Fibroblast of skin of right biceps (primary cell): ENCODE data around the gene ZNF627.
A peak's percentile ranks its signal among the peaks of the same experiment; 100 is the strongest.
"Not testable (repeated sequence)": the region's sequence is repeated elsewhere in the genome, so short reads cannot be mapped to it uniquely, and the experiment has no call there.

Experiments
- DNase-seq: peaks from one replicate; pipeline ENCODE4 v3.0.0-alpha.2; 2013

ZNF627 gene

GRCh38 chr19:11597202-11598102 is at the start of gene ZNF627:
ZNF627 (plus strand) TSS chr19:11597483; CDS start chr19:11597628, 145 bp downstream.
- DNase-seq = peak; percentile 99

- DNase-seq = no peak
Observed at GRCh38 chr19:11547929-11548700, 49.2 kb upstream of the ZNF627 start.

DNA sequence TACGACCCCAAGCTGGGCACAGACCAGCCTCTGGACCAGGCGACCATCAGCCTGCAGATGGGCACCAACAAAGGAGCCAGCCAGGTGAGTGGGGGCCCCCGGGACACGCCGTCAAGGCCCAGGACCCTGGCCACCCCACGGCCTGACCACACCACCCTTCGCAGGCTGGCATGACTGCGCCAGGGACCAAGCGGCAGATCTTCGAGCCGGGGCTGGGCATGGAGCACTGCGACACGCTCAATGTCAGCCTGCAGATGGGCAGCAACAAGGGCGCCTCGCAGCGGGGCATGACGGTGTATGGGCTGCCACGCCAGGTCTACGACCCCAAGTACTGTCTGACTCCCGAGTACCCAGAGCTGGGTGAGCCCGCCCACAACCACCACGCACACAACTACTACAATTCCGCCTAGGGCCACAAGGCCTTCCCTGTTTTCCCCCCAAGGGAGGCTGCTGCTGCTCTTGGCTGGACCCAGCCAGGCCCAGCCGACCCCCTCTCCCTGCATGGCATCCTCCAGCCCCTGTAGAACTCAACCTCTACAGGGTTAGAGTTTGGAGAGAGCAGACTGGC is 47.8 kb upstream of the ZNF627 start:
- no peak for DNase-seq

DNA sequence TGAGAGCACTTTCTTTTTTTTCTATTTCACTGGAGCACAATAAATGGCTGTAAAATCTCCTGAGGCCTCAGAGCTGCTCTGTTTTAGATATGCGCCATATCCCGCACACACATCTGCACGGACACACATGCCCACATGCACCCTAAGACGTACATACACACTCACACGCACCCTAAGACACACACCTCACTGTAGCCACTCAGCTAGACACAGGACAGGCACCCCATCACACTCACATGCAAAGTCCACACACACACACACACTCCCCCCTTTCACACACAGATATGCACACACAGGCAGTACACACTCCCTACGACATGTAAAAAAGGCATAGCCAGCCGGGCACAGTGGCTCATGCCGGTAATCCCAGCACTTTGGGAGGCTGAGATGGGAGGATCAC is 47.0 kb upstream of the ZNF627 start:
- DNase-seq = no peak

DNA sequence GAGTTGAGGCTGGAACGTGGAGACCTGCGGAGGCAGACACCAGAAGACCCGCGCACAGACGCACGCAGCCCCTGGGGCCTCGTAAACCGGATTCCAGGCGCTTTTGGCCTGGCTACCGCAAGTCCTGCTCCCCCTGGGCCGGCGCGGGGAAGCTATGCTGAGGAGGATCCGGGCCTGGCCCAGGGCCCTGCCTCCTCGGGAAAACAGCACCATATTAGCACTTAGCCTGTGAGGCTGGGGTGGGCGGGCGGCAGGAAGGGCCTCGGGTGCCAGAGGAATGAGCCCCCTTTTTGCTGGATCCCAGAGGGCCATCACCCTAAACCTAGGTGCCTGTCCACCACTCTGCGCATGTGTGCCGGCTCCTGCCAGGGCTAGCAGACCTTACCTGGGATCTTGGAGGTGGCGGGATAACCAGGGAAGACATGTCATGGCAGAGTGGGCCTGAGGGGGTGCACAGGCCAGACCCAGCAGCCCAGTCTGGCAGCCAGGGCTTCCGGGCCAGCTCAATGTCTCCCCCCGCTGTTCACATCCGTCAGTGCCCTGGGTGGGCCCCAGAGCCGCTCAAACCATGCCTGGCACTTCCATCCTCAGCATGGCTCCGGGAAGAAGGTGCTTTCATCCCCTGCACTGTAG is 45.6 kb upstream of the ZNF627 start:
- peak; percentile 30 for DNase-seq

- DNase-seq = no peak
Observed at GRCh38 chr19:11552666-11553372, 44.5 kb upstream of the ZNF627 start.

DNA sequence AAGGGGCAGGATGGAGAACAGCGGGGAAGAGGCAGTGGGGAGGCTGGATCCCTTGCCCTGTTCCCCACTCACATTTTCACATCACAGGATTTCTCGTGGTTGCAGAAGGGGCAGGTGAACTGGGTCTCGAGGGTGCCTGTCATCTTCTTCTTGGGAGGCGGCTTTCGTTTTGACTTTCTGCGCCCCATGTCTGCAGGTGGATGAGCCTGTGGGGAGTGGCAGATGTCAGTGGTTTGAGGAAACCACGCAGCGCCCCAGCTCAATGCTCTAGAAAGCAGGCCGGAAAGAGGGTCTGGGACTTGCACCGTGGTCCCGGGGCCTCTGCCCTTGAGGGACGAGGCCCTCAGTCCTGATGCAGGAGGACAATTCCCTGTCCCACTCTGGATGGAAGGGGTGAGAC is 43.1 kb upstream of the ZNF627 start:
- DNase-seq = no peak

DNA sequence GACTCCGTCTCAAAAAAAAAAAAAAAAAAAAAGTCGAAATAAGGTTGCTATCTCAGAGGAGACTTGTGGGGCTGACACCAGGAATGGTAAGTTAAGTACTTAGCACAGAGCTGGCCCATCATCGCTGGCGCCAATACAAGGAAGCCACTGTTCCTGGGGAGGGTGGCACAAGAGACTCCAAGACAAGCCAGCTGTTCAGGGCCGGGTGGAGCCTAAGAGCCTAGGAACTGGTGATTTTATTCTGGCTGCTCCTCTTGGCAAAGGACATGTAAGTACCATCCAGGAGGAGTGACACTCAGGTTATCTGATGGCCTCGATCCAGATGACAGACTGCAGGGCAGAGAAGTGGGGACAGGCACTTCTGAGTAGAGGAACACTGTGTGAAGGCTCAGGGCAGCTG is 42.0 kb upstream of the ZNF627 start:
- DNase-seq = no peak

DNA sequence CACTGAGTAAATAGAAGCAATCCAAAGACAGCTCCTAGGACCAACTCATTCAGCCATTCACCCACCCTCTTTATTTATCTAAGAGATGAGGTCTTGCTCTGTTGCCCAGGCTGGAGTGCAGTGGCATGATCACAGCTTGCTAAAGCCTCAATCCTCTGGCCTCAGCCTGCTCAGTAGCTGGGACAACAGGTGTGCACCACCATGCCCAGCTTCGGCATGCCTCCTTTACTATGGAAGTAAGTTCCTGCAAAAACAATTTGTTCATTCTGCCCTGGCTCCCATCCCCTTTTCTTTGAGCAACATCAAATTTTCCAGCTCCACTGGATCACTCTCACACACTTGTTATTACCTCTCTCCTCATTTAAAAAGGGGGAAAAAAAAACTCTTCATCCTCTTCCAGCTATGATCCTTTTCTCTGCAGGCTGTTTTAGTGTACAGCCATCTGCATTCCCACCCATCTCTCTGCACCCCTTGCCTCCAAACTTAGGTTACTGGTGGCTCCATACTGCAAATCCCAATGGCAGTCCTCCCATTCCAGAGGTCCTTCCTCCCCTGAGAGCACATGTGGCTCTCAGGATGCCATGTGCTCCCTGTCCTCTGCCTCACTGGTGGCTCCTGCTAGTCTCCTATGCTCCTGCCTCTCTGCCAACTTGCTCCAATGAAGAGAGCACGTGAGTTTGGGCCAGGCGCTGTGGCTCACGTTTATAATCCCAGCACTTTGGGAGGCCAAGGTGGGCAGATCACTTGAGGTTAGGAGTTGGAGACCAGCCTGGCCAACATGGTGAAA is 40.5 kb upstream of the ZNF627 start:
- DNase-seq = no peak

- peak; percentile 97 for DNase-seq
Observed at GRCh38 chr19:11558881-11559828, 38.1 kb upstream of the ZNF627 start, which contains the start of gene ELOF1. ELOF1 (minus strand) TSS chr19:11559230; CDS start chr19:11554347, 4,883 bp downstream.

- peak; percentile 73 for DNase-seq
Observed at GRCh38 chr19:11560404-11561051, 36.8 kb upstream of the ZNF627 start.

GRCh38 chr19:11563532-11563931 is 33.8 kb upstream of the ZNF627 start:
- DNase-seq = no peak

DNA sequence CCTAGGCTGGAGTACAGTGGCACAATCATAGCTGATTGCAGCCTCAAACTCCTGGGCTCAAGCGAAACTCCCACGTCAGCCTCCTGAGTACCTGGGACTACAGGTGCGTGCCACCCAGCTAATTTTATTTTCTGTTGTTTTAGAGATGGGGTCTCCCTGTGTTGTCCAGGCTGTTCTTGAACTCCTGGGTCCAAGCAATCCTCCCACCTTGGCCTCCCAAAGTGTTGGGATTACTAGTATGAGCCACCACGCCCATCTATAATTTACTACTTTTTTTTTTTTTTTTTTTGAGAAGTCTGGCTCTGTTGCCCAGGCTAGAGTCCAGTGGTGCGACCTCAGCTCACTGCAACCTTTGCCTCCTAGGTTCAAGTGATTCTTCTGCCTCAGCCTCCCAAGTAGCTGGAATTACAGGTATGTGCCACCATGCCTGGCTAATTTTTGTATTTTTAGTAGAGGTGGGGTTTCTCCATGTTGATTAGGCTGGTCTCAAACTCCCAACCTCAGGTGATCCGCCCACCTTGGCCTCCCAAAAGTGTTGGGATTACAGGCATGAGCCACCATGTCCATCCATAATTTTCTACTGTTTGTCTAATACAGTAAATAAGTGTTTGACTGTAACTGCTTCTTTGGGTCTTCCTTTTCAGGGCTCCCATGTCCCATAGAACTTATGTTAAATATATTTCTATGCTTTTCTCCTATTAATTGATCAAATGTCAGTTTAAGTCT is 33.0 kb upstream of the ZNF627 start:
- DNase-seq = not testable (repeated sequence)

- DNase-seq = not testable (repeated sequence)
Observed at GRCh38 chr19:11565649-11565980, 31.7 kb upstream of the ZNF627 start.

DNA sequence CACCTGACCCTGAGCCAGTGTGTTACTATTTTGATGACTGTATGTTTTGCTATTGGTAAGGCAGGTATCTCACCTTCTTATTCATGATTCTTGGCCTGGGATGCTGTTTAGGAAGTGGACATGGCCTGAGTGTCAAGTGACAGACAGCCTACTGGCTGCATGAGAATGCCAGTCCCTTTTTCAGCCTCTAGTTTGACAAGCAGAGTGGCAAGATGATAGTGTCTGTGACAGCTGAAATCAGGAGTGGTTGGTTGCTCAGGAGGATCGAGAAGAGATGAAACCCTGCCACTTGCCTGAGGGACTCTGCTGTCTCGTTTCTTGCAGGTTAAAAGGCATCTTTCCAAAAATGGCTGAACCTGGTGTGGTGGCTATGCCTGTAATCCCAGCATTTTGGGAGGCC is 31.1 kb upstream of the ZNF627 start:
- no peak for DNase-seq

- DNase-seq = no peak
Observed at GRCh38 chr19:11570039-11570462, 27.2 kb upstream of the ZNF627 start.

DNA sequence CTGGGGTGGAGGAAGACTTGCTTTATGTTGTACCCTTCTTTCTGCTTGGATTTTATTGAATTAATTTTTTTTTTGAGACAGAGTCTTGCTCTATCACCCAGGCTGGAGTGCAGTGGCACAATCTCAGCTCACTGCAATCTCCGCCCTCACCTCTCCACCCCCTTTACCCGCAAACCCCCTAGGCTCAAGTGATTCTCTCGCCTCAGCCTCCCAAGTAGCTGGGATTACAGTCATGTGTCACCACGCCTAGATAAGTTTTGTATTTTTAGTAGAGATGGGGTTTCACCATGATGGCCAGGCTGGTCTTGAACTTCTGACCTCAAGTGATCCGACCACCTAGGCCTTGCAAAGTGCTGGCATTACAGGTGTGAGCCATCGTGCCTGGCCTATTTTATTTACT is 23.9 kb upstream of the ZNF627 start:
- DNase-seq = not testable (repeated sequence)

DNA sequence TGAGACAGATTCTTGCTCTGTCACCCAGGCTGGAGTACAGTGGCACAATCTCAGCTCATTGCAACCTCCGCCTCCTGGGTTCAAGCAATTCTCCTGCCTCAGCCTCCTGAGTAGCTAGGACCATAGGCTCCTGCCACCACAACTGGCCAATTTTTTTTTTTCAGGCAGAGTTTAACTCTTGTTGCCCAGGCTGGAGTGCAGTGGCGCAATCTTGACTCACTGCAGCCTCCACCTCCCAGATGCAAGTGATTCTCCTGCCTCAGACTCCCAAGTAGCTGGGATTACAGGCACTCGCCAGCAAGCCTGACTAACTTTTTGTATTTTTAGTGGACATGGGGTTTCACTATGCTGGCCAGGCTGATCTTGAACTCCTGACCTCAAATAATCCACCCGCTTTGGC is 23.5 kb upstream of the ZNF627 start:
- not testable (repeated sequence) for DNase-seq

- DNase-seq = no peak
Observed at GRCh38 chr19:11574689-11575088, 22.6 kb upstream of the ZNF627 start.
